ENCODE results near the gene DRC7. TPM values are rescaled to one million over a fixed set of nuclear protein-coding genes. Genes with fewer than 3 reads are reported as not detected.

DRC7 gene
- total RNA-seq, 1 experiment from 2014 or later: 0.72 TPM

DNA sequence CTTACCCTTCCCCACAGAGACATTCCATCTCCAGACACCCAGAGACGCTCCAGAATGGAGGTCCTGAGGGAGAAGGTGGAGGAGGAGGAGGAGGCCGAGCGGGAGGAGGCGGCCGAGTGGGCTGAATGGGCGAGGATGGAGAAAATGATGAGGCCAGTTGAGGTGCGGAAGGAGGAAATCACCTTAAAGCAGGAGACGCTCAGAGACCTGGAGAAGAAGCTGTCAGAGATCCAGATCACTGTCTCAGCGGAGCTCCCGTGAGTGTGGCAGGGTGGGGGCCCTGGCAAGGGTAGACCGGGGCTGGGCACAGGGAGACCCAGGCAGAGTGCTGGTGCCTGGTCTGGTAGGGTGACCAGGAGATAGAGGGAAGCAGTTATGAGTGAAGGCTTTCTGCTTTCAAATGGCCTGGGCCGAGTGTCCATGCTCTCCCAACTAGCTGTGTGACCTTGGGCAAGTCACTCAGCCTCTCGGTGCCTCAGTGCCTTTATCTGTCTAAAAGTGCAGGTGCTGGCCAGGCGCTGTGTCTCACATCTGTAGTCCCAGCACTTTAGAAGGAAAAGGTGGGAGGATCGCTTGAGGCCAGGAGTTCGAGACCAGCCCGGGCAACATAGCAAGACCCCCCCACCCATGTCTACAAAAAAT, 3.4 kb downstream of the DRC7 start:
- H3K9me3 Mint-ChIP-seq: no peaks in the 10 kb centered on the region
- Histone ChIP-seq H3K23ac (ENCODE audit: insufficient read length, low read depth, low read length) (no peak overlapping the region), H3K9ac (ENCODE audit: extremely low read depth, insufficient read length, low read length) (no peak overlapping the region), H3K4ac (ENCODE audit: low read depth, low read length) (no peak overlapping the region), H3K18ac (ENCODE audit: insufficient read length, low read depth, low read length) (no peak overlapping the region), H4K20me1 (ENCODE audit: control insufficient read depth, insufficient read depth, insufficient read length) (no peaks in the 10 kb centered on the region), H2AK5ac (ENCODE audit: insufficient read length, low read length) (no peak overlapping the region), H4K91ac (ENCODE audit: insufficient read length, low read depth, low read length) (no peak overlapping the region), H3K14ac (ENCODE audit: insufficient read depth, low read length) (no peak overlapping the region), H2BK12ac (ENCODE audit: insufficient read length, low read depth, low read length) (no peak overlapping the region), H2BK5ac (ENCODE audit: insufficient read length, low read length) (no peak overlapping the region), H3K27ac (ENCODE audit: insufficient read length, low read depth, low read length) (no peak overlapping the region), H4K5ac (ENCODE audit: insufficient read length, low read depth, low read length) (no peak overlapping the region), H2BK15ac (ENCODE audit: low read depth, low read length) (no peak overlapping the region), H4K8ac (replicated peaks; ENCODE audit: insufficient read length, low read depth, low read length) (no peak overlapping the region), H3K56ac (ENCODE audit: insufficient read length, low read depth, low read length) (no peak overlapping the region), H3K79me1 (ENCODE audit: insufficient read depth, low read depth, low read length, poor library complexity, severe bottlenecking) (no peaks in the 10 kb centered on the region), H3K4me1 (ENCODE audit: insufficient read depth, low read length) (no peaks in the 10 kb centered on the region), H3K23me2 (ENCODE audit: insufficient read length, low read depth, low read length, poor library complexity, severe bottlenecking) (no peaks in the 10 kb centered on the region), H3K4me2 (ENCODE audit: insufficient read depth, insufficient read length, low read length) (no peak overlapping the region), H3K79me2 (ENCODE audit: insufficient read depth, low read length) (no peaks in the 10 kb centered on the region), H2BK20ac (ENCODE audit: low read depth, low read length, poor library complexity, severe bottlenecking) (no peak overlapping the region), H3T11ph (ENCODE audit: low read length) (no peak overlapping the region), H3K27me3 (ENCODE audit: insufficient read depth, low read length) (no peaks in the 10 kb centered on the region), H2BK120ac (ENCODE audit: low read depth, low read length, poor library complexity, severe bottlenecking) (no peak overlapping the region), H2AFZ (ENCODE audit: low read length) (no peak overlapping the region), H3K9me3 (ENCODE audit: control insufficient read depth, low read depth, low read length) (no peaks in the 10 kb centered on the region)
- H3K27ac Mint-ChIP-seq: no peak overlapping the region
- DNase-seq: no peak
- H3K4me3 Mint-ChIP-seq: no peak overlapping the region; a peak in 1 of 5 replicates
- TF ChIP-seq, protein P1, sequence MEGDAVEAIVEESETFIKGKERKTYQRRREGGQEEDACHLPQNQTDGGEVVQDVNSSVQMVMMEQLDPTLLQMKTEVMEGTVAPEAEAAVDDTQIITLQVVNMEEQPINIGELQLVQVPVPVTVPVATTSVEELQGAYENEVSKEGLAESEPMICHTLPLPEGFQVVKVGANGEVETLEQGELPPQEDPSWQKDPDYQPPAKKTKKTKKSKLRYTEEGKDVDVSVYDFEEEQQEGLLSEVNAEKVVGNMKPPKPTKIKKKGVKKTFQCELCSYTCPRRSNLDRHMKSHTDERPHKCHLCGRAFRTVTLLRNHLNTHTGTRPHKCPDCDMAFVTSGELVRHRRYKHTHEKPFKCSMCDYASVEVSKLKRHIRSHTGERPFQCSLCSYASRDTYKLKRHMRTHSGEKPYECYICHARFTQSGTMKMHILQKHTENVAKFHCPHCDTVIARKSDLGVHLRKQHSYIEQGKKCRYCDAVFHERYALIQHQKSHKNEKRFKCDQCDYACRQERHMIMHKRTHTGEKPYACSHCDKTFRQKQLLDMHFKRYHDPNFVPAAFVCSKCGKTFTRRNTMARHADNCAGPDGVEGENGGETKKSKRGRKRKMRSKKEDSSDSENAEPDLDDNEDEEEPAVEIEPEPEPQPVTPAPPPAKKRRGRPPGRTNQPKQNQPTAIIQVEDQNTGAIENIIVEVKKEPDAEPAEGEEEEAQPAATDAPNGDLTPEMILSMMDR (conservative IDR thresholded peaks at IDR 0.05): no peak
- peaks cover 2 to 12% of the 10 kb centered on the region in 2 experiments for H3K4me1 Mint-ChIP-seq
- H3K27me3 Mint-ChIP-seq (ENCODE audit: low read depth): peaks cover 3% of the 10 kb centered on the region
- WGBS (ENCODE audit: extremely low coverage, insufficient read length, low lambda C conversion rate): no CpG with 5 or more reads among the region's 17 CpGs
- H3K36me3 Mint-ChIP-seq (ENCODE audit: insufficient read depth in 1 of 3, low read depth in 3 of 3): no peaks in the 10 kb centered on the region
